AG08396 (cell line): ENCODE results near the gene UPP2.

Experiments
- DNase-seq: peaks from one replicate; pipeline ENCODE4 v3.0.0; 2012; ENCODE audit warnings: low spot score, mixed read lengths

The UPP2 gene

DNA sequence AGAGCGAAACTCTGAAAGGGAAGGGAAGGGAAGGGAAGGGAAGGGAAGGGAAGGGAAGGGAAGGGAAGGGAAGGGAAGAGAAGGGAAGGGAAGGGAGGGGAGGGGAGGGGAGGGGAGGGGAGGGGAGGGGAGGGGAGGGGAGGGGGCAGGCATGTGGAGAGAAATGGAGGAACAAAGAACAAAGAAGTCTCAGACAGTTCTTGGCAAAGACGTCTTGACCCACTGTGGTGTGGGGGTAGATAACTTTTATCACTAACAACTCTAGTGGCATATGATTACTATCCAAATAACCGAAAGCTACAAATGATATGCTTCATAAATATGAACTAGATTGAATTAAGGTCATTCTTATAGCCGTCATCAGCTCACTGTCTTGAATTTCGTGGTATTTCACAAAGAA lies 3.2 kb downstream of the UPP2 start:
- DNase-seq: no peak

DNA sequence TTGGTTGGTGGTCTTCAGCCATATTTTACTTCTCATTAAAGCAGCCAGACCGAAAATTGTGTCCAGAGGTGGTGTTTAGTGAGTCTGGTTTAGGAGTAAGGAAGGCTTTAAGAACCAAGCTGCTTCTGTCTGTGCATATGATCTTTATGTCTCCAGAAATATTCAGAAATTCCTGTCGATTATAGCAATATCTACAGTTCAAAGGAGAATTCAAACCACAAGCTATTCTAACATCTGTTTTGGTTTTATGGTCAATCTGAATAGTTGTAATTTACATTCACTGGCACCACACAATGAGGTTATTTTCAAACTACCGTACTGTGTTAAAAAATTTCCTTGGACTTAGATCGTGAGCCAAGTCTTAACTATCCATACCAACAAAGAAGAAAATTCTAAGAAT lies 11.3 kb downstream of the UPP2 start:
- no peak for DNase-seq

DNA sequence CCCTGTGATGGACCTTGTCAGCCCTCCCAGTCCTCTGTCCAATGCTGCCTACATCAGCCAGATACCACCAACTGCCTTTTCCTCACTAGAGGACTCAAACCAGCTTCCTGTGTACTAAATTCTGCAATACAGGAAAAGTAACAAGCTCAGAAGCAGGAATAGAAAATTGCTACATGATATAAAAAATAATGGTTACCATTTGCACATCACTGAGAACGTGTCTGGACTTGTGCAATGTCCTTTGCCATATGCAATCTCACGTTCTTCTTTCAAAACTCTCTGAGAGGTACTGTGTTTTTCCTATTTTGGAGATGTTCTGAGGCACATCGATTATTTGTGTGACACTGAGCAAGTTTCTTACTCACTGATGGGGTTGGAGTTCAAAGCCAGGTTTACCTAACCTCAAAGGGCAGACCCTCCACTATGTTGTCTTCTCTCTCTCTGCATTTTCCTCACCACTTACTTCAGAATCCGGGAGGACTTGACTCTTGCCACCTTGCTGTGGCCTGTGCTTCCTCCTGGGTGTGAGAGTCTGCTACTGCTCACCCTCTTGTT lies 12.1 kb downstream of the UPP2 start:
- no peak for DNase-seq

DNA sequence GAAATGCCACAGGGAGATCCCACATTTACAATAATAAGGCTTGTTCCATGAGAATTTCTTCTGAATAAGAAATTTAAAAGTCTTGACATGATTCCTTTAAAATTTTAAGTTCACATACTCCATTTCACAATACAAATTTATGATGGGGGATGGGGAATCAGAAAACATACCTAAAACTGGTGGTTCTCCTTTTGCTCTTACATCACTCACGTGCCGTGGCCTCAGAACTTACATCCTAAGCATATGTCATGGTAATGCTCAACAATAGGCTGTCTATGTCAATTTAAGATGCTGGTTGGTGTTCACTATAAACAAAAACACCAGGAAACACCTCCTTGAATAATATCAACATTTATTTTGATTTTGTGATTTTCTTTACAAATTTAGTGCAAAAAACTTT lies 12.8 kb downstream of the UPP2 start:
- no peak for DNase-seq

GRCh38 chr2:158115202-158115767 lies 13.6 kb downstream of the UPP2 start:
- DNase-seq: no peak

- DNase-seq: no peak
Measured at GRCh38 chr2:158116936-158117335, 15.3 kb downstream of the UPP2 start.

- no peak for DNase-seq
Measured at GRCh38 chr2:158120102-158120501, 18.4 kb downstream of the UPP2 start.

DNA sequence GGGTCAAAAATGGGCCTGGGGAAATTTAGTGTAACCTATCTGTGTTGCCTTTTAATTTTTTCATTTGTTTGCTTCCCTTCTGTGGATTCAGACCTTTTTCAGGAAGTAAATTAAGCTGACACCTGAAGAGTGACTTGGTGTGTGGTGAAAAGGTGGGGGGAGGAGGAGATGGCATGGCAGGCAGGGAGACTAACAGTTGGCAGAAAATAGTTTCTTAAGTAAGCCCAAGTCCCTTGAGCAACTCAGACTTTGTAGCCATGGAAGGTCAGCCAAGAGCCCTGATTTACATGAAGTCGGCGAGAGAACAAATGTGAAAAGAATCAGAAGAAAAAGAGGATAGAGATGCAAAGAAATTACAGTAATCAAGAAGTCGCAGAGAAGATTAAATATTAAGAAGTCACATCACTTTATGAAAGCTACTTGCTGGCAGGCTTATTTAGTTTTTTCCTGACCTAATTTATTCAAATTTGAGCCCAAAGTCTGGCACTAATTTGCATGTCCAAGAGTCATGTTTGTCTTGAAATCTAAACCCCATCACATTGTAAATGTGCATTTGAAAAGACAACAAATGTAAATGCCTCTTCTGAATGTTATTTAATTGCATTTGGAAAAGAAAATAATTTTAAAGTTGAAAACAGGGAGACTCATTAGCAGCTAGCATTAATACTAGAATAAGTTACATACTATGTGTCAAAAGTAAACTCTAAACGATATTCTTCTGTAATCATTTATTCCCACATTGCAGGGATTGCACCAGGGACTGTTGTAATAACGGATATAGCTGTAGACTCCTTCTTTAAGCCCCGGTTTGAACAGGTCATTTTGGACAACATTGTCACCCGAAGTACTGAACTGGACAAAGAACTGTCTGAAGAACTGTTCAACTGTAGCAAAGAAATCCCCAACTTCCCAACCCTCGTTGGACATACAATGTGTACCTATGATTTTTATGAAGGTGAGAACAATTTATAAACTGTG lies 19.3 kb downstream of the UPP2 start:
- no peak for DNase-seq

DNA sequence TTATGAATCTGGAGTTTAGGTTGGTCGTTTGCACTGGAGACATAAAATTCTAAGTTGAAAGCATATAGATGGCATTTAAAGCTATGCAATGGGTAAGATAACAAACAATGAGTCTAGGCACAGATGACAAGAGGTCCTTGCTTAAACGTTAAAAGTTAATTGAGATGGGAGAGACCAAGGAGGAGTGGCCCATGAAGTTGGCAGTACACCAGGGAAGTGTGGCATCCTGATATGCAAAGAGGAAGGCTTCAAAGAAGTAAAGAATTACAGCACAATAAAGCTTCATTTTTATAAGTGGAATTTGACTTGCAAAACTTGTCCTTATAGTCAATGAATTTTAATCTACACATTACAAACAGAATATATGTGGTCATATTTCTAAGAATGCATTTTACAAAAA lies 23.2 kb downstream of the UPP2 start:
- DNase-seq: no peak

- no peak for DNase-seq
Measured at GRCh38 chr2:158125756-158126498, 24.3 kb downstream of the UPP2 start.

GRCh38 chr2:158127380-158127804 lies 25.7 kb downstream of the UPP2 start:
- DNase-seq: no peak

DNA sequence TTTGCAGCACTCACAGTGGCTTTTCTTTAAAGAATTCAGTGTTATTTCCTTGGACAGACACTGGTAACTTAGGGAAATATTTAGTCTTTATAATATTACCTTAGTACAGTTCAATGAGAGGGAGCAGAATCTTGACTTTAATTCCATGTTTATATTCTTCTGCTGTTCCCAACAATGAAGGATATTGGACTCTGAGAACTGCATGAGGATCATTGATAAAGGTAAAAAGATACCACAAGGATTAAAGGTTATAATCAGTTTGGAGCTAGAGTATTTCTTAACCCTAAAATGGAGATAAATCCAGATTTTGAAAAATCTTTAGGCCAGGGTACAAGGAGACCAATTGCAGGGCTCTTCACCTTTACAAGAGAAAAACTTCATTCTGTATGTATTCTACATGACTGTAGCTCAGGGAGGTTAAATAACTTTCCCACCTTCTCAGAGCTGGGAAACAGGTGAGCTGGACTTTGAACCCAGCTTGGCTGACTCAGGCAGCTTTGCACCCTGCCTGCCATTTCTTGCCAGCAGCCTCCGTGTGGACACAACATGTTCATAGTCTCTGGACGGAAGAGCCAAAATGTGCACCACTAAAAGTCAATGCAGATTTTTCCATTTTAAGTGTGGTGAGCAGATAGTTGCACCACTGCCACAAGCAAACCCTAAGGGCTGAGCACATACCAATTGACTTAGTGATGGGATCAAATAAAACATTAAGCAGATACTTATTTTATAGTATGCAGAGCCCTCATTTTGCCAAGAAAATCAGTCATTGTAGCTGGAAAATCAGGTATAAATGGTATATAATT lies 26.7 kb downstream of the UPP2 start:
- DNase-seq: no peak

GRCh38 chr2:158129037-158129436 lies 27.4 kb downstream of the UPP2 start:
- DNase-seq: no peak

DNA sequence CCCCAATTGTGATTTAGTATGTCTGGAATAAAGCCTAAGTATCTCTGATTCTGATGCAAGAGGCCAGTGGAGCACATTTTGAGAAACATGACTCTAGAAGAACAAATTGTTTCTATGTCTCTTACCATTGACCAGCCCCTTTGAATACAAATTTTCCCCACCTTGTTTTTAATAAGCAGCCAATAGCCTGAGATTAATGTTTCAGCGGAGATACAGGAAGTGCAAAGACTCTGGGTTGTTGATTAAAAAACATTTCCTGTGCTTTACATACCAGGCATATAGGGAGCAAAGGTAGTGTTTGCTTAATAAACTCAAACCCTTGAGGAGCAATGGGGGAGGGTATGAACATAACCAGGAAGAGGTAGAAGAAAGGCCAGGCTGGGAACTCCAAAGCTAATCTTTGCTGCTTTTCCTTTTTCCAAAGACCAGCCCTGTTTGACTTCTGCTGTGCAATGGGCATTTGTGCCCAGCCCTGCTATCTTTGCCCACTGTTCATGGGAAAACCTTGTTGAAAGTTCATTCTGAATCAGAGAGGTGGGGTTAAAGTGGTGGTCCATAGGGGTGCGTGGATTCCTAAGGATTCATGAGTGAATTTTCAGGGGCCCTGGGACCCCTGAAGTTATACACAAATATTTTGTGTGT lies 29.3 kb downstream of the UPP2 start:
- DNase-seq: no peak

DNA sequence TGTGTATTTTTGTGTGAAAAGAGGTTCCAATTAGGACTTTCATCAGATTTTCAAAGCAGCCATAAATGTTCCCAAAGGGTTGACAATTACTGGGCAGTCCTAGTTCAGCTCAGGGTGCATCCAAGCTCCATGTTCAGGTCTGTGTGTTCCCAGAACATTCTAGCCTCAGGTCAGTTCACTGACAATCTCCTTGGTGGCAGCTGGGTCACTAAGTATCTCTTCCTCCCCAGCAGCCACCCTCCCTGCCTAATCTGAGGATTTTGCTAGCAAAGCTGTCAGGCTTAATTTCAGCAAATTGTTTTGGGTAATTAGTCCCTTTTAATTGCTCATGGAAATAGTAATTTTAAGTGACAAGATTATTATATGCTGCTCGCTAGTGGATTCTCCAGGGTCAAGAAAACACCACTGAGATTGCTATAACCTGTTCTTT lies 29.8 kb downstream of the UPP2 start:
- no peak for DNase-seq

GRCh38 chr2:158131919-158132566 lies 30.4 kb downstream of the UPP2 start:
- DNase-seq: no peak

DNA sequence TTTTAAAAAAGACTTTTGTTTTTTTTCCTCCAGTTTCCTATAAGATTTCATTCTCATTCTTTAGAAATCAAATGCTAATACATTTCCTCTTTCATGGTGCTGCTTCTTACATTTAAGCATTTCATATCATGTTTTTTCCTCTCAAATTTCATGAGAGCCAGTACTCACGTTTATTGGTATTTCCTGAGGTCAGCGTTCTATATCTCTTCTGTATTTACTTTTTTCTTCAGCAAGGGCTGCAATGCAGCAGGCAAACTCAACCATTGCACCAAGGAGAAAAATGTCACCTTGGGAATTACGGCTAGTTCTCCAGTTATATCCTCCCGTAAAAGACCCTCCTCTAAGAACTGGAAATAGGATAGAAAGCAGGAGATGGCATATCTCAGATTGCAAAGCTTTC lies 32.4 kb downstream of the UPP2 start:
- no peak for DNase-seq

- DNase-seq: no peak
Measured at GRCh38 chr2:158134655-158135054, 33.0 kb downstream of the UPP2 start.

- no peak for DNase-seq
Measured at GRCh38 chr2:158135096-158135495, 33.4 kb downstream of the UPP2 start.

DNA sequence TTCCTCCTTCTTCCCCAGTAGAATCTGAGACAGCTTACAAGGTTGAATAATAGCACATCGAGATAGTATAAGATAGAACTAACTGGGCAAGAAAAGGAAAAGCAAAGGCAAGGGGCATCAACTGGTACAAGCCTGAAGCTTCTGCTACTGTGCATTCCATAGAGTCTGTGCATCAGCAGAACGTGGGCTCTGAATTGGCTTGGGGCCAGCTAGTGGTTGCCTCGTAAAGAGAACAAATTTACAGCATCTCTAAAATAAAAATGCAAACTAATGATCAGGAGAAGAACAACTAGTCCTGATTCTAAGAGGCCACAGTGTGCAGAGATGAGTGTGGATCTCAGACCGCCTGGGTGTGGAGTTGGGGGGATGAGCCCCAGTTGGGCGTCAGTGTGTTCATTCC lies 36.6 kb downstream of the UPP2 start:
- no peak for DNase-seq

DNA sequence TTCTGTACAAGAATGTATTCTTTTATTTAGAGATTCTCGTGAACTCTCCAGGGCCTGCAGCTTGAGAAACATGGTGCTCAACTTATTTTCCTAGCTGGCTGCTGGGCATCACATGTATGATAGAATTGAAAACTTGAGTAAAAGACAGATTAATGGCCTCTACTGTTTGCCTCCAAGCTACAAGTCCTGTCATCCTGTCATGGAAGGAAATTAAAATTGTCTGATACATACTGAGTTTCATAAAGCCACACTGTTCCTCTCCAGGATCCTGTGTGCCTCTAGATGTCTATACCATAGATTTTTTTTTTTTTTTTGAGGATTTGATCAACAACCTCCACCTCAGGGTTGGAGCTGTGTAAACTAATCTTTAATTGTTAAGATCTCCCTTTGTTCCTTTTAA lies 38.5 kb downstream of the UPP2 start:
- DNase-seq: no peak
